Stomach (tissue), 9 donors: ENCODE results near the gene NPNT. TPM values are rescaled to one million over a fixed set of nuclear protein-coding genes. Genes with fewer than 3 reads are reported as not detected.

ENCODE experiments used
- DNase-seq, 2 donors: peaks; one replicate each; pipeline versions ENCODE4 v3.0.0 to v3.0.0-alpha.2; 2013 to 2019
- H3K27ac ChIP-seq, 5 donors: fragments of 200-600 bp in 4 of 5; sonication (generic) in 4 of 5; one replicate each; pipeline ENCODE4 v1.5.1; 2013 to 2019; ENCODE audit warnings: mild to moderate bottlenecking in 1 of 5, moderate library complexity in 1 of 5
- H3K27me3 ChIP-seq, 3 donors: fragments of 200-600 bp; sonication (generic); one replicate each; pipeline ENCODE4 v1.5.1; 2017 to 2019; ENCODE audit warnings: mixed run types in 1 of 3
- H3K36me3 ChIP-seq, 4 donors: fragments of 200-600 bp; sonication (generic); 1 replicate in 3 of 4; 2 replicates in 1 of 4; pipeline ENCODE4 v1.5.1; 2016 to 2019
- H3K4me1 ChIP-seq, 4 donors: fragments of 200-600 bp; sonication (generic); one replicate each; pipeline ENCODE4 v1.5.1; 2016 to 2019
- H3K4me3 ChIP-seq, 4 donors: fragments of 200-600 bp; sonication (generic) in 3 of 4; one replicate each; pipeline ENCODE4 v1.5.1; 2016 to 2019; ENCODE audit warnings: mild to moderate bottlenecking in 1 of 4
- H3K9me3 ChIP-seq, 4 donors: fragments of 200-600 bp; sonication (generic); one replicate each; pipeline ENCODE4 v1.5.1; 2016 to 2019
- EP300 ChIP-seq: sonication (generic); formaldehyde crosslinking; IDR thresholded peaks from one replicate; pipeline ENCODE4 v1.6.1; 2017; ENCODE audit warnings: antibody characterized with exemption
- POLR2A ChIP-seq, 4 donors: fragments of 450-650 bp; IDR thresholded peaks; one replicate each; pipeline ENCODE4 v1.6.1; 2016; ENCODE audit warnings: antibody characterized with exemption in 4 of 4, control low read depth in 2 of 4, mild to moderate bottlenecking in 1 of 4, moderate library complexity in 1 of 4
- POLR2AphosphoS5 ChIP-seq, 3 donors: sonication (generic); formaldehyde crosslinking; IDR thresholded peaks; one replicate each; pipeline ENCODE4 v1.6.1; 2016; ENCODE audit warnings: antibody characterized with exemption in 3 of 3
- WGBS, 5 donors: extraction: QIAGEN DNeasy Blood & Tissue Kit in 3 of 5; methylation state at CpG; one replicate each; pipeline versions ENCODE4 v1.1.5 to v1.1.7; 2013 to 2018; 5-methylcytosine and 5-hydroxymethylcytosine counted together
- intact Hi-C: fragments of 100-400 bp; cut with DNase I; formaldehyde crosslinking; loops from one replicate; pipeline ENCODE4 v1.15.1; 2023; ENCODE audit warnings: low total_unique reads
- polyA plus RNA-seq, 3 donors: library from polyadenylated mRNA; stranded (reverse); fragments of 200-250 nt; gene quantifications; one replicate each; pipeline ENCODE4 v1.2.3, GENCODE V29; 2013
- total RNA-seq, 5 donors: library from RNA; depleted of rRNA; stranded (reverse); fragments of >200 nt; gene quantifications; one replicate each; pipeline versions ENCODE4 v1.1.0 to v1.2.3, GENCODE V29; 2014 to 2016
- TF ChIP-seq, protein P1 (sequence below), 7 experiments: fragments of 450-650 bp in 4 of 7; fragments of 200-600 bp in 3 of 7; sonication (generic) in 3 of 7; IDR thresholded peaks; one replicate each; pipeline ENCODE4 v1.5.1; 2016 to 2019; ENCODE audit warnings: antibody characterized with exemption in 7 of 7, control low read depth in 2 of 7, mild to moderate bottlenecking in 1 of 7
- donor health status: healthy with polysubstance abuse.
- donor health status: Bipolar disorder and iron deficiency.
- donor health status: healthy.

Gene NPNT
- total and polyA plus RNA-seq, 8 donors = 3.7 to 32.9 (median 12.1) TPM; not detected in 1

DNA sequence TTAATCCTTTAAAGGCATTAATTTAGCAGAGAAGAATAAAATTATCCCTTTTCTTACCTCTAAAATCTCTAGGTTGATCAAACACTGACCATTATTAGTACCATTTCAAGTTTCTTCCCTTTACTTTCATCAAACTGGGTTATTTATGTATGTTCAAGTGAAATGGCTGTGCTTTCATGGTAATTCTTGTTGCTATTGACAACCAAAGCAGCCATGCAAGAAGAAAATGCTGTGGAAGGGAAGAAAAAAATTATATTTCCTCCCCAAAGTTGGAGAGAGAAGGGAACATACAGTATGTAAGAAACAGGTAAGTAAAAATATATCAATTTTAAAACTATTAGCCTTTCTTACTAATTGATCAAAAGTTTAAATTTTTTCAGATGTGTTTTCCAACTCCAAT lies 16.2 kb downstream of the NPNT start:
- Histone ChIP-seq H3K36me3 (no peaks in the 10 kb centered on the region), H3K27ac (no peak overlapping the region), H3K27me3 (no peaks in the 10 kb centered on the region), H3K4me1 (no peaks in the 10 kb centered on the region), H3K9me3 (no peaks in the 10 kb centered on the region), H3K4me3 (no peak overlapping the region)
- intact Hi-C loops = no loop called here
- no peak for TF ChIP-seq EP300
- DNase-seq = no peak

DNA sequence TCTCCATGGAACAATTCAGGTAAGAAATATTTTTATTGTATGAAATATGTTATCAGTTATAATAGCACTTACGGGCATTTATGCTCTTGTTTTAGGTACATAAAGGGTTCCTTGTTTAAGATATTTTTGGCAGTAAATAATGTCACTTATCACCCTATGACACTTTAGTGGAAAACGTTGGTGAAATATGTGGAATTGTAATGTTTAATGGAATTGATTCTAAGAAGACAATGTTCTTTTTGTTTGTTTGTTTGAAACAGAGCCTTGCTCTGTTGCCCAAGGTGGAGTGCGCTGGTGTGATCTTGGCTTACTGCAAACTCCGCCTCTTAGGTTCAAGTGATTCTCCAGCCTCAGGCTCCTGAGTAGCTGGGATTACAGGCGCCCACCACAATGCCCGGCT lies 17.4 kb downstream of the NPNT start:
- no peak for DNase-seq
- intact Hi-C loops = no loop called here

DNA sequence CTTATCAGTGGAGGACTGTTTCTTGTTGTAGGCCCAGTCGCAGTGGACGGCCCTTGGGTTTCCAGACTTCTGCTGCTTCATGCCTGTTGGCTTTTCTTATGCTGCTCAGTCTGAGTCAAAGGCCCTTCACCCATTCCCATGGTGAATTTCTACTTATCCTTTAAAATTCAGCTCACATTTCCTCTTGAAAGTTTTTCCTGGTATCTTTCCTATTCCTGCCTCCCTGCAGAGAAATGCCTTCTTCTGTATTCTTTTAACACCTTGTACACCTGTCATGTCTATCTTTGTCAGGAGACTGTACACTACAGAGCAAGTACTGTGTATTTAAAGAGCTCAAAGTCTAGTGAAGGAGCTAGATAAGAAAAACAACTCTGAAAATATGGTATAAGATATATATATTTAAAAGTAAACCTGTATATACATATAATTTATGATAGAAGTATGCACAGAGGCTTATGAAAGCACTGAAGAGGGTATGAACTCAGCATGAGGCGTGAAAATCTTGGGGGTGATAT lies 22.0 kb downstream of the NPNT start:
- Histone ChIP-seq H3K4me3 (no peak overlapping the region), H3K27me3 (no peaks in the 10 kb centered on the region), H3K9me3 (no peaks in the 10 kb centered on the region), H3K36me3 (no peaks in the 10 kb centered on the region), H3K27ac (no peak overlapping the region), H3K4me1 (no peaks in the 10 kb centered on the region)
- no peak for DNase-seq
- no peak for TF ChIP-seq POLR2A (IDR thresholded peaks at IDR 0.05)
- TF ChIP-seq, protein P1, sequence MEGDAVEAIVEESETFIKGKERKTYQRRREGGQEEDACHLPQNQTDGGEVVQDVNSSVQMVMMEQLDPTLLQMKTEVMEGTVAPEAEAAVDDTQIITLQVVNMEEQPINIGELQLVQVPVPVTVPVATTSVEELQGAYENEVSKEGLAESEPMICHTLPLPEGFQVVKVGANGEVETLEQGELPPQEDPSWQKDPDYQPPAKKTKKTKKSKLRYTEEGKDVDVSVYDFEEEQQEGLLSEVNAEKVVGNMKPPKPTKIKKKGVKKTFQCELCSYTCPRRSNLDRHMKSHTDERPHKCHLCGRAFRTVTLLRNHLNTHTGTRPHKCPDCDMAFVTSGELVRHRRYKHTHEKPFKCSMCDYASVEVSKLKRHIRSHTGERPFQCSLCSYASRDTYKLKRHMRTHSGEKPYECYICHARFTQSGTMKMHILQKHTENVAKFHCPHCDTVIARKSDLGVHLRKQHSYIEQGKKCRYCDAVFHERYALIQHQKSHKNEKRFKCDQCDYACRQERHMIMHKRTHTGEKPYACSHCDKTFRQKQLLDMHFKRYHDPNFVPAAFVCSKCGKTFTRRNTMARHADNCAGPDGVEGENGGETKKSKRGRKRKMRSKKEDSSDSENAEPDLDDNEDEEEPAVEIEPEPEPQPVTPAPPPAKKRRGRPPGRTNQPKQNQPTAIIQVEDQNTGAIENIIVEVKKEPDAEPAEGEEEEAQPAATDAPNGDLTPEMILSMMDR (IDR thresholded peaks at IDR 0.05) = no peak
- no peak for TF ChIP-seq EP300
- no peak for TF ChIP-seq POLR2AphosphoS5 (IDR thresholded peaks at IDR 0.05)
- WGBS, 5 donors = 82 to 94% (median 89%) methylated on average over 3 of the region's 3 CpGs
- intact Hi-C loops = no loop called here

More for the DNA sequence above, 17.4 kb downstream of the NPNT start:
- no peak overlapping the region for H3K4me3 ChIP-seq
- WGBS, 5 donors = 74 to 82% (median 79%) methylated on average over 6 of the region's 6 CpGs
- no peaks in the 10 kb centered on the region for H3K27me3 ChIP-seq
- no peaks in the 10 kb centered on the region for H3K9me3 ChIP-seq
- no peak for TF ChIP-seq POLR2AphosphoS5 (IDR thresholded peaks at IDR 0.05)
- H3K36me3 ChIP-seq = no peaks in the 10 kb centered on the region
- H3K4me1 ChIP-seq = no peaks in the 10 kb centered on the region
- H3K27ac ChIP-seq = no peak overlapping the region

DNA sequence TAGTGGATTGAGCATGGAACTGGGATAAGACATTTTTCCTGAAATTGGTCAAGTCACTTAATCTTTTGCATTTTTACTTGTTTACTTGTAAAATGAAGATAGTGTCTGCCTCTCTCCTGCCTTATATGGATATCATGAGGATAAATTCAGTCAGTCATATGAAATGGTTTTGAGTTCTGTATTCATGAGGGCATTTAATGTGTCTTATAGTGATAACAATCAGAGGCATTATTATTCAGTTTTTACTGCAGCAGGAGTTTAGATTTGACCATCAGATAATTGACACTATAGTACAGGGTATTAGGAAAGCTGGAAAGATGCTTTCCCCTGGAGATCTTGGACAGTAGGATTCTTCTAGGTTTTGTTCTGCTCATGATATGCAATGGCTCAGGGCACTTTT lies 26.0 kb downstream of the NPNT start:
- no peak for DNase-seq
- no peaks in the 10 kb centered on the region for H3K9me3 ChIP-seq
- H3K36me3 ChIP-seq = no peaks in the 10 kb centered on the region
- no peak overlapping the region for H3K27ac ChIP-seq
- intact Hi-C loops = no loop called here
- H3K4me3 ChIP-seq = no peak overlapping the region
- H3K27me3 ChIP-seq = no peaks in the 10 kb centered on the region
- no peaks in the 10 kb centered on the region for H3K4me1 ChIP-seq
- TF ChIP-seq POLR2A (IDR thresholded peaks at IDR 0.05) = no peak
- TF ChIP-seq POLR2AphosphoS5 (IDR thresholded peaks at IDR 0.05) = no peak
- TF ChIP-seq, protein P1 (IDR thresholded peaks at IDR 0.05) = no peak
- no peak for TF ChIP-seq EP300

DNA sequence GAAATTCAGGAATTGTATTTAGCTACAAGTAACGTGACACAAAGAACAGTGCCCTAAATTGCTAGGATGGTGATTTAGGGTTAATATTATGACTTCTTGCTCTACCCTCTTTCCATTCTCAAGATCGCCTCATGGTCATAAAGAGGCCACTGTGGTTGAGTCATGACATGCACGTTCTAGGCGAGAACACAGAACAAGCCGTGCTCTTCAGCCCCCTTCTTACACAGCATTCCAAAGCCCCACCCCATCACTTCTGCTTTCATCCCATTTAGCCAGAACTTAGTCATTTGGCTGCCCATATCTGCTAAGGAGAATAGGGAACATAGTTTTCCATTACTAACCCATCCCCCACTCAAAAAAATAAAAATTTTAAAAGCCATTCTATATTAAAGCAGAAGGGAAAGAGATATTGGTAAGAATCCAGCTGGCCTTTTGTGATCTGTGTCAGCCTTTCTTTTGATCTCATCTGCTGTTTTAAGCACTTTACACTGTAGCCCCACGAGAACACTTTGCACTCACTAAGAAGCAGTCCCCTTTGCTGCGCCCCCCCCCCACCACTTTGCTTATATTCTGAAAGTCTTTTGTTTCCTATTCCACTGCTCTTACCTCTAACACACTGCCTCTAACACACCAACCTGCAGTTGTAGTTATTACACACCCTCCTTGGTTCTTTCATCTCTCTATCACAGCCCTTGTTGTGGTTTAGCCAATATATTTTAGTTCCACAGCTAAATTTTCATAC lies 28.4 kb downstream of the NPNT start:
- no peak for TF ChIP-seq POLR2A (IDR thresholded peaks at IDR 0.05)
- TF ChIP-seq POLR2AphosphoS5 (IDR thresholded peaks at IDR 0.05) = no peak
- TF ChIP-seq, protein P1 (IDR thresholded peaks at IDR 0.05) = no peak
- TF ChIP-seq EP300 = no peak
- no peak overlapping the region for H3K27ac ChIP-seq
- no peaks in the 10 kb centered on the region for H3K27me3 ChIP-seq
- no peaks in the 10 kb centered on the region for H3K4me1 ChIP-seq
- no peaks in the 10 kb centered on the region for H3K36me3 ChIP-seq
- intact Hi-C loops = no loop called here
- 55 to 78% (median 68%) methylated on average over 7 of the region's 7 CpGs for WGBS, 5 donors
- DNase-seq = peak in 1 of 2 donors; percentile 20
- no peak overlapping the region for H3K4me3 ChIP-seq
- H3K9me3 ChIP-seq = no peaks in the 10 kb centered on the region
